HepG2 (cell line): ENCODE results near the gene FAM13B. TPM values are rescaled to one million over a fixed set of nuclear protein-coding genes. Genes with fewer than 3 reads are reported as not detected.

Experiments used
- ATAC-seq: fragments of 200-7000 bp; cut with Tn5 transposase; 3 replicates; pipeline ENCODE4 v1.9.1; 2020; ENCODE audit warnings: mild to moderate bottlenecking, moderate library complexity
- BruUV-seq: library from RNA; stranded (reverse); fragments of 400-500 nt; replicated peaks from 2 replicates; lab custom pipeline; 2021; lab: Mats Ljungman, UMichigan
- CTCF ChIA-PET: fragments of 300-600 bp; formaldehyde crosslinking; extraction: SDS; loops from one replicate; lab custom pipeline; 2021; ENCODE audit warnings: low total read pairs, inconsistent platforms, low intra/inter-chr PET ratio; lab: Yijun Ruan, JAX
- POLR2A ChIA-PET: fragments of 350-600 bp; sonication (Branson Sonifier 250); formaldehyde crosslinking; loops from one replicate; lab custom pipeline; 2020; ENCODE audit warnings: antibody characterized with exemption, inconsistent platforms; lab: Yijun Ruan, JAX
- DNase-seq: peaks from one replicate; pipeline ENCODE4 v3.0.0-alpha.2; 2015; ENCODE audit warnings: low spot score
- FAIRE-seq: peaks from 3 replicates; lab custom pipeline; 2011; peaks lifted over from hg19 to GRCh38; lab: Jason Lieb, UNC
- H2AFZ ChIP-seq: one replicate; pipeline ENCODE4 v1.6.1; 2011; ENCODE audit warnings: low read length, inconsistent platforms
- H3K27ac ChIP-seq: fragments of 300-600 bp; 3 replicates; pipeline ENCODE4 v1.8.0; 2011; ENCODE audit warnings: mixed run types, mild to moderate bottlenecking, mixed read lengths, low read length, inconsistent platforms; ENCODE audit not compliant: insufficient read depth; ENCODE audit errors: extremely low read length
- H3K27me3 ChIP-seq, 2 experiments: fragments of 200-600 bp in 1 of 2; 2 replicates in 1 of 2; 3 replicates in 1 of 2; pipeline versions ENCODE4 v1.6.0 to v1.8.0; 2011; ENCODE audit warnings: low read length in 2 of 2, mild to moderate bottlenecking in 2 of 2, moderate library complexity in 2 of 2, inconsistent platforms in 1 of 2; ENCODE audit not compliant: insufficient read depth in 2 of 2, control insufficient read depth in 1 of 2
- H3K36me3 ChIP-seq, 2 experiments: fragments of 200-600 bp in 1 of 2; replicated peaks in 1 of 2; 2 replicates in 1 of 2; 3 replicates in 1 of 2; pipeline versions ENCODE4 v1.5.1 to v1.8.0; 2011; ENCODE audit warnings: low read length in 2 of 2, inconsistent platforms in 1 of 2; ENCODE audit not compliant: insufficient read depth in 2 of 2, control insufficient read depth in 1 of 2
- H3K4me1 ChIP-seq: 2 replicates; pipeline ENCODE4 v1.5.1; 2012; ENCODE audit warnings: low read length, inconsistent platforms; ENCODE audit not compliant: insufficient read depth
- H3K4me2 ChIP-seq: 2 replicates; pipeline ENCODE4 v1.6.0; 2011; ENCODE audit warnings: low read depth, low read length, inconsistent platforms
- H3K4me3 ChIP-seq, 3 experiments: fragments of 200-600 bp in 1 of 3; sonication (generic), shearing (Covaris generic) in 1 of 3; replicated peaks in 1 of 3; 2 replicates each; pipeline ENCODE4 v1.5.1; 2011 to 2016; ENCODE audit warnings: low read length in 3 of 3, inconsistent platforms in 2 of 3, low read depth in 2 of 3, mild to moderate bottlenecking in 2 of 3, control low read depth in 1 of 3, mixed read lengths in 1 of 3; ENCODE audit not compliant: insufficient read depth in 1 of 3
- H3K79me2 ChIP-seq: one replicate; pipeline ENCODE4 v1.6.1; 2011; ENCODE audit warnings: low read length, inconsistent platforms; ENCODE audit not compliant: insufficient read depth
- H3K9ac ChIP-seq: 2 replicates; pipeline ENCODE4 v1.6.0; 2011; ENCODE audit warnings: mild to moderate bottlenecking, low read depth, low read length, inconsistent platforms; ENCODE audit not compliant: insufficient read depth
- H3K9me3 ChIP-seq: 2 replicates; pipeline ENCODE4 v1.5.1; 2012; ENCODE audit warnings: mild to moderate bottlenecking, low read length
- H4K20me1 ChIP-seq: 2 replicates; pipeline ENCODE4 v1.6.0; 2011; ENCODE audit warnings: inconsistent platforms, mild to moderate bottlenecking, low read length, moderate library complexity; ENCODE audit not compliant: insufficient read depth
- ATF7 ChIP-seq, 2 experiments: fragments of 450-650 bp in 1 of 2; sonication (generic) in 1 of 2; formaldehyde crosslinking in 1 of 2; IDR thresholded peaks; 2 replicates each; pipeline versions ENCODE4 v1.4.0 to v1.6.1; 2016 to 2020; ENCODE audit warnings: antibody characterized with exemption in 1 of 2, mild to moderate bottlenecking in 1 of 2, missing genetic modification reagents in 1 of 2
- MYC ChIP-seq: sonication (generic); formaldehyde crosslinking; IDR thresholded peaks from 2 replicates; pipeline ENCODE4 v1.9.0; 2021; ENCODE audit warnings: missing genetic modification reagents, borderline replicate concordance
- ZNF260 ChIP-seq: sonication (generic); formaldehyde crosslinking; IDR thresholded peaks from 2 replicates; pipeline ENCODE4 v1.4.0; 2020; ENCODE audit warnings: missing genetic modification reagents, low read depth, mild to moderate bottlenecking, borderline replicate concordance
- ZNF33B ChIP-seq: sonication (generic); formaldehyde crosslinking; IDR thresholded peaks from 2 replicates; pipeline ENCODE4 v1.5.1; 2020; ENCODE audit warnings: mild to moderate bottlenecking, missing genetic modification reagents
- ZNF652 ChIP-seq: IDR thresholded peaks from 2 replicates; pipeline ENCODE4 v1.6.1; 2016; ENCODE audit warnings: low read depth, borderline replicate concordance
- WGBS: methylation state at CpG from one replicate; pipeline ENCODE4 v1.1.6; 2017; ENCODE audit warnings: low lambda C conversion rate; 5-methylcytosine and 5-hydroxymethylcytosine counted together
- in situ Hi-C: cut with HindIII; loops from 2 replicates; pipeline ENCODE4 v1.10.0; 2017; ENCODE audit warnings: low pct_unique_long_range_greater_than_20kb; ENCODE audit not compliant: extremely low pct_ligation_motif_present
- intact Hi-C: fragments of 100-400 bp; cut with micrococcal nuclease; formaldehyde crosslinking; loops from one replicate; pipeline ENCODE4 v1.10.0; 2022; ENCODE audit not compliant: unreplicated experiment
- polyA plus RNA-seq, 8 experiments: library from polyadenylated mRNA; depleted of rRNA in 3 of 8; stranded (reverse) in 7 of 8; unstranded in 1 of 8; fragments of >200 nt; fragmentation: Illumina TruSeq in 4 of 8; extraction: Trizol in 4 of 8; gene quantifications; 2 replicates each; pipeline versions ENCODE4 v1.2.1 to v1.2.3, GENCODE V29; 2011 to 2016; ENCODE audit warnings: low read depth in 4 of 8, missing spikeins in 1 of 8, mixed read lengths in 1 of 8; ENCODE audit not compliant: insufficient read depth in 1 of 8
- total RNA-seq, 5 experiments: library from RNA; depleted of rRNA; stranded (reverse); fragments of >200 nt; fragmentation: Illumina TruSeq; extraction: Trizol; gene quantifications; 2 replicates each; pipeline ENCODE4 v1.2.3, GENCODE V29; 2016; ENCODE audit warnings: low read depth in 1 of 5

Gene FAM13B
- total and polyA plus RNA-seq, 2 of the 13 experiments (the other 11 are each of a cell fraction or from before 2014, with no cell fraction given) = 6.9 to 11.5 TPM

- no TSS peak for BruUV-seq
- H3K79me2 ChIP-seq = peaks cover 6% of the 10 kb centered on the region
These were observed 38.3 kb downstream of the FAM13B start for GRCh38 chr5:137994556-137994955.

GRCh38 chr5:137989419-137989818 is 43.5 kb downstream of the FAM13B start:
- peaks cover 3% of the 10 kb centered on the region for H3K79me2 ChIP-seq
- no peak overlapping the region for H3K27ac ChIP-seq
- no TSS peak for BruUV-seq
- no peaks in the 10 kb centered on the region for H4K20me1 ChIP-seq
- WGBS = 95% methylated on average over 5 of the region's 5 CpGs
- H3K9ac ChIP-seq = no peak overlapping the region
- H3K27me3 ChIP-seq = no peaks in the 10 kb centered on the region
- TF ChIP-seq ZNF260 (CRISPR knock-in tag) (no peak), ZNF33B (CRISPR knock-in tag) (no peak), ZNF652 (no peak)
- intact Hi-C loops (no loop called here), in situ Hi-C loops (no loop called here)
- ATAC-seq (no peak), FAIRE-seq (no peak), DNase-seq (no peak)
- H3K4me1 ChIP-seq = no peaks in the 10 kb centered on the region
- POLR2A ChIA-PET = no interaction called here
- H3K36me3 ChIP-seq = peaks cover 1 to 22% of the 10 kb centered on the region in 2 experiments; a peak in 3 of 5 replicates
- H3K9me3 ChIP-seq = no peaks in the 10 kb centered on the region
- H2AFZ ChIP-seq = no peak overlapping the region
- CTCF ChIA-PET = no interaction called here
- H3K4me3 ChIP-seq = no peak overlapping the region
- H3K4me2 ChIP-seq = no peak overlapping the region

More at GRCh38 chr5:137994556-137994955, 38.3 kb downstream of the FAM13B start:
- no peak for ATAC-seq
- peaks cover 2 to 28% of the 10 kb centered on the region in 2 experiments; a peak in 4 of 5 replicates for H3K36me3 ChIP-seq
- ChIA-PET POLR2A (no interaction called here), CTCF (no interaction called here)
- no peaks in the 10 kb centered on the region for H3K27me3 ChIP-seq
- peaks cover 8% of the 10 kb centered on the region for H3K4me1 ChIP-seq
- no peak overlapping the region for H3K4me2 ChIP-seq
- H4K20me1 ChIP-seq = no peaks in the 10 kb centered on the region
- no peak overlapping the region for H3K4me3 ChIP-seq
- H3K9ac ChIP-seq = no peak overlapping the region
- no peak for FAIRE-seq
- no peak overlapping the region for H2AFZ ChIP-seq
- no peaks in the 10 kb centered on the region for H3K9me3 ChIP-seq
- H3K27ac ChIP-seq = no peak overlapping the region
- in situ Hi-C loops (no loop called here), intact Hi-C loops (no loop called here)
- WGBS = 96% methylated on average over 2 of the region's 2 CpGs
- TF ChIP-seq ATF7 (IDR thresholded peaks at IDR 0.05) (peak; percentile 41; the same call in 1 of the 2 replicates), ATF7 (CRISPR knock-in tag; IDR thresholded peaks at IDR 0.05) (no peak), MYC (CRISPR knock-in tag) (no peak)
- TF ChIP-seq, all 625 proteins: peak for 1
- DNase-seq = no peak
